SK-N-MC (cell line): ENCODE results near the gene C4BPB.

Experiments
- EZH2 ChIP-seq: fragments of 200-600 bp; sonication (generic); IDR thresholded peaks from one replicate; pipeline ENCODE4 v1.6.1; 2017; ENCODE audit warnings: antibody characterized with exemption
- FOXP2 ChIP-seq: optimal IDR thresholded peaks from 2 replicates; pipeline ENCODE3; 2011; ENCODE audit warnings: mild to moderate bottlenecking, moderate library complexity; ENCODE audit not compliant: insufficient read depth; ENCODE audit errors: extremely low read length, control extremely low read depth
- POLR2AphosphoS5 ChIP-seq: IDR thresholded peaks from 2 replicates; pipeline ENCODE4 v1.6.1; 2012; ENCODE audit warnings: mild to moderate bottlenecking, low read depth, low read length, borderline replicate concordance

DNA sequence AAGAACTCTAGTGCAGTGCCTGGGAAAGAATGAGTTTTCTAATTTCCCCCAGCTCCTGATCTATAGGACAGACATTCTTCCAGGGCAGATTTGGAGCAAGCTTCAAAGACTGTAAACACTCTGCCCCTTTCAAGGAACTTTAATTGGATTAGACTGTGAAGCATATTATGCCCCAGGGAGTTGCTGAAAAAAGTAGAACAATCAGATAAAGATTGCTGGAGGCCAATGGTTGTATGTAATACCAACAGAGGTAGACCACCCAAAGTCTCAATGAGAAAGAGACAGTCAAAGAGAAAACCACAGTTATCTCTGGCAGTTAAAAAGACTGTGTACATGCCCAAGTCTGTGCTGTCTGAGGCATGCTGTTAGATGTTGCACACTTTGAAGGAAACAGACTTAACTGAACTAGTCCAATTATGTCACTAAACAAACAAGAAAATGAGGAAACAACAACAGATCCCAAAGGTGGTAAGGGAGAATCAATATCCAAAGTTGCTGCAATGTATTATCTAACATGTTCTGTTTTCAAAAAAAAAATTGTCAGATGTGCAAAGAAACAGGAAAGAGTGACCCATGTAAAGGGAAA is 39.8 kb downstream of the C4BPB start:
- TF ChIP-seq EZH2 (no peak), POLR2AphosphoS5 (no peak), FOXP2 (no peak)
